OCI-LY1 (cell line): ENCODE data around the gene PARL.

Source experiments
- H2AFZ ChIP-seq: fragments of 200-600 bp; sonication (generic), shearing (Covaris generic); 2 replicates; pipeline ENCODE4 v1.6.0; 2014; ENCODE audit warnings: antibody characterized with exemption, mild to moderate bottlenecking, low read length
- H3F3A ChIP-seq: fragments of 200-600 bp; sonication (generic), shearing (Covaris generic); 2 replicates; pipeline ENCODE4 v1.6.0; 2014; ENCODE audit warnings: mild to moderate bottlenecking, antibody characterized with exemption, low read length, moderate library complexity; ENCODE audit not compliant: insufficient read depth
- H3K27ac ChIP-seq: fragments of 200-600 bp; sonication (generic); 2 replicates; pipeline ENCODE4 v1.5.1; 2014; ENCODE audit warnings: low read length, mixed run types, mild to moderate bottlenecking, low read depth; ENCODE audit not compliant: poor library complexity, severe bottlenecking
- H3K27me3 ChIP-seq: fragments of 200-600 bp; sonication (generic); 2 replicates; pipeline ENCODE4 v1.6.0; 2014; ENCODE audit warnings: antibody characterized with exemption, mild to moderate bottlenecking, low read length, moderate library complexity; ENCODE audit not compliant: insufficient read depth
- H3K36me3 ChIP-seq: fragments of 200-600 bp; sonication (generic); 2 replicates; pipeline ENCODE4 v1.6.1; 2014; ENCODE audit warnings: mild to moderate bottlenecking, antibody characterized with exemption, low read length, moderate library complexity, mixed read lengths; ENCODE audit not compliant: insufficient read depth
- H3K4me1 ChIP-seq: fragments of 200-600 bp; sonication (generic); 2 replicates; pipeline ENCODE4 v1.5.1; 2014; ENCODE audit warnings: mild to moderate bottlenecking, low read length, moderate library complexity; ENCODE audit not compliant: insufficient read depth, severe bottlenecking
- H3K4me2 ChIP-seq: fragments of 200-600 bp; sonication (generic), shearing (Covaris generic); 2 replicates; pipeline ENCODE4 v1.6.1; 2014; ENCODE audit warnings: low read length
- H3K4me3 ChIP-seq: fragments of 200-600 bp; sonication (generic); 2 replicates; pipeline ENCODE4 v1.5.1; 2014; ENCODE audit warnings: low read length, low read depth, mild to moderate bottlenecking, mixed read lengths; ENCODE audit not compliant: poor library complexity, severe bottlenecking
- H3K79me2 ChIP-seq: fragments of 200-600 bp; shearing (Covaris generic); 2 replicates; pipeline ENCODE4 v1.6.1; 2016; ENCODE audit warnings: mixed run types, low read length, mixed read lengths; ENCODE audit not compliant: insufficient read depth
- H3K9ac ChIP-seq: fragments of 200-600 bp; sonication (generic), shearing (Covaris generic); 2 replicates; pipeline ENCODE4 v1.6.1; 2014; ENCODE audit warnings: mild to moderate bottlenecking, low read length, mixed read lengths
- H3K9me2 ChIP-seq: fragments of 200-600 bp; sonication (generic), shearing (Covaris generic); 2 replicates; pipeline ENCODE4 v1.6.1; 2014; ENCODE audit warnings: low read depth, mild to moderate bottlenecking, low read length, mixed read lengths
- H3K9me3 ChIP-seq: fragments of 200-600 bp; shearing (Covaris generic); 2 replicates; pipeline ENCODE4 v1.6.1; 2014; ENCODE audit warnings: low read length, mixed read lengths
- H4K20me1 ChIP-seq: fragments of 200-600 bp; sonication (generic), shearing (Covaris generic); 2 replicates; pipeline ENCODE4 v1.6.0; 2016; ENCODE audit warnings: mild to moderate bottlenecking, low read length; ENCODE audit not compliant: insufficient read depth
- EZH2 ChIP-seq: fragments of 200-600 bp; sonication (generic), shearing (Covaris generic); IDR thresholded peaks from 2 replicates; pipeline ENCODE4 v1.8.0; 2017; ENCODE audit warnings: borderline replicate concordance, mixed run types, mild to moderate bottlenecking, antibody characterized with exemption, low read length, moderate library complexity, mixed read lengths
- TF ChIP-seq, protein P1 (sequence below): fragments of 200-600 bp; sonication (generic), shearing (Covaris generic); IDR thresholded peaks from 2 replicates; pipeline ENCODE4 v1.5.1; 2017; ENCODE audit warnings: mild to moderate bottlenecking, antibody characterized with exemption, low read length, moderate library complexity, mixed read lengths

Gene PARL

GRCh38 chr3:183920416-183920815, 35.7 kb upstream of the PARL start:
- H2AFZ ChIP-seq, result no peak overlapping the region
- peaks cover 37% of the 10 kb centered on the region for H3K36me3 ChIP-seq
- H4K20me1 ChIP-seq, result no peaks in the 10 kb centered on the region
- no peak overlapping the region for H3K4me3 ChIP-seq
- no peaks in the 10 kb centered on the region for H3K9me2 ChIP-seq
- H3K27ac ChIP-seq, result no peak overlapping the region
- H3K4me2 ChIP-seq, result no peak overlapping the region
- H3K27me3 ChIP-seq, result no peaks in the 10 kb centered on the region
- TF ChIP-seq EZH2, result no peak
- TF ChIP-seq, protein P1, sequence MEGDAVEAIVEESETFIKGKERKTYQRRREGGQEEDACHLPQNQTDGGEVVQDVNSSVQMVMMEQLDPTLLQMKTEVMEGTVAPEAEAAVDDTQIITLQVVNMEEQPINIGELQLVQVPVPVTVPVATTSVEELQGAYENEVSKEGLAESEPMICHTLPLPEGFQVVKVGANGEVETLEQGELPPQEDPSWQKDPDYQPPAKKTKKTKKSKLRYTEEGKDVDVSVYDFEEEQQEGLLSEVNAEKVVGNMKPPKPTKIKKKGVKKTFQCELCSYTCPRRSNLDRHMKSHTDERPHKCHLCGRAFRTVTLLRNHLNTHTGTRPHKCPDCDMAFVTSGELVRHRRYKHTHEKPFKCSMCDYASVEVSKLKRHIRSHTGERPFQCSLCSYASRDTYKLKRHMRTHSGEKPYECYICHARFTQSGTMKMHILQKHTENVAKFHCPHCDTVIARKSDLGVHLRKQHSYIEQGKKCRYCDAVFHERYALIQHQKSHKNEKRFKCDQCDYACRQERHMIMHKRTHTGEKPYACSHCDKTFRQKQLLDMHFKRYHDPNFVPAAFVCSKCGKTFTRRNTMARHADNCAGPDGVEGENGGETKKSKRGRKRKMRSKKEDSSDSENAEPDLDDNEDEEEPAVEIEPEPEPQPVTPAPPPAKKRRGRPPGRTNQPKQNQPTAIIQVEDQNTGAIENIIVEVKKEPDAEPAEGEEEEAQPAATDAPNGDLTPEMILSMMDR, result no peak
- no peaks in the 10 kb centered on the region for H3K4me1 ChIP-seq
- no peak overlapping the region for H3K9ac ChIP-seq
- H3K79me2 ChIP-seq, result no peaks in the 10 kb centered on the region
- H3K9me3 ChIP-seq, result no peaks in the 10 kb centered on the region
- H3F3A ChIP-seq, result no peaks in the 10 kb centered on the region

- Histone ChIP-seq H3K4me2 (no peak overlapping the region), H3K36me3 (peaks cover 25% of the 10 kb centered on the region), H3F3A (no peaks in the 10 kb centered on the region), H3K79me2 (no peaks in the 10 kb centered on the region), H4K20me1 (no peaks in the 10 kb centered on the region), H3K9ac (no peak overlapping the region), H3K9me3 (no peaks in the 10 kb centered on the region), H3K4me1 (no peaks in the 10 kb centered on the region), H3K9me2 (no peaks in the 10 kb centered on the region), H3K27ac (no peak overlapping the region), H2AFZ (no peak overlapping the region), H3K27me3 (no peaks in the 10 kb centered on the region), H3K4me3 (no peak overlapping the region)
- TF ChIP-seq, protein P1, result no peak
- TF ChIP-seq EZH2, result no peak
These were observed 33.5 kb upstream of the PARL start for GRCh38 chr3:183918178-183918577.

GRCh38 chr3:183917776-183918175, 33.1 kb upstream of the PARL start:
- no peaks in the 10 kb centered on the region for H3K9me3 ChIP-seq
- no peaks in the 10 kb centered on the region for H3K27me3 ChIP-seq
- no peak overlapping the region for H3K9ac ChIP-seq
- H2AFZ ChIP-seq, result no peak overlapping the region
- TF ChIP-seq, protein P1, result no peak
- no peak for TF ChIP-seq EZH2
- no peaks in the 10 kb centered on the region for H3K79me2 ChIP-seq
- no peak overlapping the region for H3K27ac ChIP-seq
- no peaks in the 10 kb centered on the region for H4K20me1 ChIP-seq
- H3K9me2 ChIP-seq, result no peaks in the 10 kb centered on the region
- H3K4me1 ChIP-seq, result no peaks in the 10 kb centered on the region
- H3F3A ChIP-seq, result no peaks in the 10 kb centered on the region
- no peak overlapping the region for H3K4me2 ChIP-seq
- H3K36me3 ChIP-seq, result peaks cover 21% of the 10 kb centered on the region
- no peak overlapping the region for H3K4me3 ChIP-seq
